Measurements from ENCODE around the gene SLC4A11. TPM values are rescaled to one million over a fixed set of nuclear protein-coding genes. Genes with fewer than 3 reads are reported as not detected.
"Not testable (repeated sequence)": the region's sequence is repeated elsewhere in the genome, so short reads cannot be mapped to it uniquely, and the experiment has no call there.

The SLC4A11 gene
- total RNA-seq, 1 donor from 2014 or later, result 2.5 TPM

DNA sequence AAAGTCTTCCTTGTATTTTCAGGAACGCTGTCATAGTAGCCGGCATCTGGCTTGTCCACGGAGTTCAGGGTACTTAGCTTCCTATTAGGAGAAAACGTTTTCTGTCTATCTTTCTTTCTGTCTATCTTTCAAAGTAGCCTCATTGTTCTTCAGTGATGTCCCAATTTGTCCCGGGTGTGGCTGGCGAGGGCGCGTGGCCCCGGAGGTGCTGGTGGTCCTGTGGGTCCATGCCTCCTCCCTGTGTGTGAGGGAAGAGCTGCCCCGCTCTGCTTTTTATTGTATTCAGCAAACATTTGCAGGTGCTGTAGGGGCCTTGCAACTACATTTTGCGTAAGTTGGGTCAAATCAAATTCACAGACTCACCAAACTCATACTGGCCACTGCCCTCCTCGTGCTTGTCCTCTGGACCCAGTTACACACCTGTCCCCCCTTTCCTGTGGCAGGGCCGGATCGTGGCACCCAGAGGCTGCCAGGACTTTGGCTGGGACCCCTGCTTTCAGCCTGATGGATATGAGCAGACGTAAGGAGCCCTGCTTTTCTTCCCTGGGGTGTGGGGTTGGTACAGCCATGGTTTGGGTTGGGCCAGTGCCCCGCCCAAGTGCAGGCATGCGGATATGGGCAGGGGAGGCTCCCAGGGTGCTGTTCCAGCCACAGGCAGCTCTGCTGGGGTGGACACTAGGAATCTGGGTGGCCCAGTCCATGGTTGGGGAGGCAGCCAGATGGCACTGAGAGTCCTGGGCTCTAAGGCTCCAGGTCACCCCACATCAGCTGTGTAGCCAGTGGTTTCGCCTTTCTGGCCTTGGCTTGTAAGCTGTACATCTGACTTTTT, 17.4 kb downstream of the SLC4A11 start:
- peaks cover 8% of the 10 kb centered on the region for H3K36me3 Mint-ChIP-seq
- H3K9me3 Mint-ChIP-seq, result no peaks in the 10 kb centered on the region
- TF ChIP-seq, protein P1, sequence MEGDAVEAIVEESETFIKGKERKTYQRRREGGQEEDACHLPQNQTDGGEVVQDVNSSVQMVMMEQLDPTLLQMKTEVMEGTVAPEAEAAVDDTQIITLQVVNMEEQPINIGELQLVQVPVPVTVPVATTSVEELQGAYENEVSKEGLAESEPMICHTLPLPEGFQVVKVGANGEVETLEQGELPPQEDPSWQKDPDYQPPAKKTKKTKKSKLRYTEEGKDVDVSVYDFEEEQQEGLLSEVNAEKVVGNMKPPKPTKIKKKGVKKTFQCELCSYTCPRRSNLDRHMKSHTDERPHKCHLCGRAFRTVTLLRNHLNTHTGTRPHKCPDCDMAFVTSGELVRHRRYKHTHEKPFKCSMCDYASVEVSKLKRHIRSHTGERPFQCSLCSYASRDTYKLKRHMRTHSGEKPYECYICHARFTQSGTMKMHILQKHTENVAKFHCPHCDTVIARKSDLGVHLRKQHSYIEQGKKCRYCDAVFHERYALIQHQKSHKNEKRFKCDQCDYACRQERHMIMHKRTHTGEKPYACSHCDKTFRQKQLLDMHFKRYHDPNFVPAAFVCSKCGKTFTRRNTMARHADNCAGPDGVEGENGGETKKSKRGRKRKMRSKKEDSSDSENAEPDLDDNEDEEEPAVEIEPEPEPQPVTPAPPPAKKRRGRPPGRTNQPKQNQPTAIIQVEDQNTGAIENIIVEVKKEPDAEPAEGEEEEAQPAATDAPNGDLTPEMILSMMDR (IDR thresholded peaks at IDR 0.05; ENCODE audit: unreplicated experiment), result no peak
- no peak overlapping the region for H3K4me3 Mint-ChIP-seq
- no peak overlapping the region for H3K27ac Mint-ChIP-seq
- no peaks in the 10 kb centered on the region for H3K27me3 Mint-ChIP-seq (ENCODE audit: low read depth)
- DNase-seq (ENCODE audit: low spot score in 2 of 2, unreplicated experiment in 2 of 2), result no peak
- H3K4me1 Mint-ChIP-seq, result peaks cover 7% of the 10 kb centered on the region

DNA sequence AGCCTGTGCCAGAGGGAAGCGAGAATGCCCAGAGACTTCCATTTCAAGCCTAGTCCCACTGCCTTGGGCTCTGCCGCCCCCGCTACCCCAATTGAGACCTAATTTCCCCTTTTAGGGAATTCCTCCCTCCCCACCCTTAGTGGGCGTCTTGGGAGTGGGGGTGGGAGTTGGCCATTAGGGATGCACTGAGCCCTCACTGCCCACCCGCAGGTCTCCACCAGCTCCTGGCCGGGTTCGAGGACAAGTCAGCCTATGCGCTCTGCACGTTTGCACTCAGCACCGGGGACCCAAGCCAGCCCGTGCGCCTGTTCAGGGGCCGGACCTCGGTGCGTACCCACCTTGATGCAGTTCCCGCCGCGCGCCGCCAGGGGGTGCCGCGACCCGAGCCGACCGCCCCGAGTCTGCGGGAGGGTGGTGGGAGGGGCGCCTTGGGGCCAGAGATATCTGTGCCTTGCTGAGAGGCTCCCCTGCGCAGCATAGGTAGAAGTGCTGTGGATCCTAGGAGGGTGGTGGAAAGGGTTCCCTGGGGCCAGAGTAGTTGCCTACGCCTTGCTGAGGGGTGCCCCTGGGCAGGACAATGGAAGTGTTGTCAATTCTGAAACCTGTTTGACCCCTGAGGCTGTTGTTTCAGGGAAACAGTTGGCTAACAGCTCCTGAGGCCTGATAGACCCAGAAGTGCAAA, 20.5 kb downstream of the SLC4A11 start:
- H3K9me3 Mint-ChIP-seq, result no peaks in the 10 kb centered on the region
- H3K27ac Mint-ChIP-seq, result no peak overlapping the region
- H3K4me1 Mint-ChIP-seq, result no peaks in the 10 kb centered on the region
- TF ChIP-seq, protein P1 (IDR thresholded peaks at IDR 0.05; ENCODE audit: unreplicated experiment), result peak; percentile 99
- no peak overlapping the region for H3K4me3 Mint-ChIP-seq
- no peaks in the 10 kb centered on the region for H3K27me3 Mint-ChIP-seq (ENCODE audit: low read depth)
- H3K36me3 Mint-ChIP-seq, result peaks cover 14% of the 10 kb centered on the region
- DNase-seq (ENCODE audit: low spot score in 2 of 2, unreplicated experiment in 2 of 2), result peak in 1 of 2 experiments; percentile 77

DNA sequence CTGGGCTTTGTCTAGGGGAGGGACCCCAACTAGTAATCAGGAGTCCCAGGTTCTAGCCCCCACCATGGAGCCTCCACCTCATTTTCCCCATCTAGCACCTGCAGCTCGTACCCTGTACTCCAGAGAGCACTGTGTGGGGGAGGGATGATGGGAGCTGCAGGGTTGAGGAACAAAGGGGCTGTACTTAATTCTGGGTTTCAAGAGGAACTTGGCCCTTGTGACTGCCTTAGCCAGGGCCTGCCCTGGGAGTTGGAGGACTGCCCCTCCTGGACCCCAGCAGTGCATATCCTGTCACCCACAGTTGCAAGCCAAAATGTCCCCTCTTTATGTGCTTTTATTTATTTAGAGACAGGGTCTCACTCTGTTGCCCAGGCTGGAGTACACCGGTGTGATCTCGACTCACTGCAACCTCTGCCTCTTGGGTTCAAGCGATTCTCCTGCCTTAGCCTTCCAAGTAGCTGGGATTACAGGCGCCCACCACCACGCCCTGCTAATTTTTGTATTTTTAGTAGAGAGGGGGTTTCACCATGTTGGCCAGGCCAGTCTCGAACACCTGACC, 23.6 kb downstream of the SLC4A11 start:
- not testable (repeated sequence) for DNase-seq (ENCODE audit: low spot score in 2 of 2, unreplicated experiment in 2 of 2); H3K4me1 Mint-ChIP-seq; H3K9me3 Mint-ChIP-seq; H3K27me3 Mint-ChIP-seq (ENCODE audit: low read depth); H3K4me3 Mint-ChIP-seq; H3K27ac Mint-ChIP-seq
- H3K36me3 Mint-ChIP-seq, result peaks cover 10% of the 10 kb centered on the region

DNA sequence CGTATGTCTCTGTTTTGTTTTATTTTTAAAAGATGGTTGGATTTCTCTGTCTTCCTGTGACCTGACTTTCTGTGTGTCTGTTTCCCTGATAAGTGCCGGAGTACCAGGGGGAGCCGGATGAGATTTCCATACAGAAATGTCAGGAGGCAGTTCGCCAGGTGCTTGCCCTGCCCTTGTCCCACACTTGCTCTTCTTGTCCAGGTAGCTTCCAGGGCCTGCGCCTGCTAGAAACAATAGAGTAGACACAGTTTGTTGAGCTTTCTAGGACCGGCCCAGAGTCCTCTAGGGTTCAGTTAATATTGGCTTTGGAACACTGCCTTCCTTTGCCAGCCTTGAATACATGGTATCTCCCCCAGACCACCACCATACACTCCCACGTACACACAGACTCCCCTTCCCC, 25.8 kb downstream of the SLC4A11 start:
- H3K9me3 Mint-ChIP-seq, result no peaks in the 10 kb centered on the region

DNA sequence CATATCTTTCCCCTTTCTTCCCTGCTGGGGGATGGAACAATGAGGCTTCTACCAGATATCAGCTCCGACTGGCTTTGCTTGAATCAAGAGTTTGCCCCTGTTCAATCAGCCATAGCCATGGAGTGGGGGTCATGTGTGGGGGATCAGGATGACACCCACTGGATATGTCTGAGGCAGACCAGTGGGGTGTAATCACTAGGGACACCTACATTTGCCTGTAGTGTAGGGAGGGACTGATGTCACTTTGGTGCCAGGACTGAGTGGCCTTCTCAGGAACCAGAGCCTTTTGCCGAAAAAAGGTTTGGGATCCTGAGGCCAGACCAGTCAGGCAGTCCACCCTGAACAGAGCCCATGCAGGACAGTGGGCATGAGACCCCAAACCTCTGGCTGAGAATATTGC, 28.6 kb downstream of the SLC4A11 start:
- Mint-ChIP-seq H3K27me3 (ENCODE audit: low read depth) (no peaks in the 10 kb centered on the region), H3K4me1 (peaks cover 17% of the 10 kb centered on the region), H3K4me3 (peak overlapping the region; percentile 95), H3K36me3 (peaks cover 10% of the 10 kb centered on the region), H3K9me3 (no peaks in the 10 kb centered on the region), H3K27ac (peak overlapping the region; percentile 91)
- TF ChIP-seq, protein P1 (IDR thresholded peaks at IDR 0.05; ENCODE audit: unreplicated experiment), result no peak
- no peak for DNase-seq (ENCODE audit: low spot score in 2 of 2, unreplicated experiment in 2 of 2)

More for the DNA sequence above, 25.8 kb downstream of the SLC4A11 start:
- Mint-ChIP-seq H3K27ac (peak overlapping the region; percentile 11), H3K36me3 (peaks cover 10% of the 10 kb centered on the region), H3K27me3 (ENCODE audit: low read depth) (no peaks in the 10 kb centered on the region), H3K4me3 (no peak overlapping the region), H3K4me1 (peaks cover 16% of the 10 kb centered on the region)
- TF ChIP-seq, protein P1 (IDR thresholded peaks at IDR 0.05; ENCODE audit: unreplicated experiment), result no peak
- DNase-seq (ENCODE audit: low spot score in 2 of 2, unreplicated experiment in 2 of 2), result no peak

DNA sequence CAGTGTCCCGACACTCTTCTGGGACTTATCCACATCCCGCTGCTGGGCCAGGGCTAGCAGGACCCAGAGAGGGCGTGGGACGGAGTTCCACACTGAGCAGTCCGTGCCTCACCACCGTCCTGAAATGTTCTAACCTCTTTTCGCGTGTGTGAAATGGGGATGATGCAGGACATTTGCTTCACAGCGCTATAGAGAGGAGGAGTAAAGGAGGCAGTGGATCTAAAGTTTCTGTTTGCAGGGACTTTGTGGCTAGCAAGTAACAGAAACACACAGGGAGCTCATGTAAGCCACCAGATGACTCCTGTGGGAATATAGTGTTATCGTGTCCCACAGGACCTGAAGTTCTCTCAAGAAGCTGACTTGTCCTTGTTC, 29.1 kb downstream of the SLC4A11 start:
- TF ChIP-seq, protein P1 (IDR thresholded peaks at IDR 0.05; ENCODE audit: unreplicated experiment), result no peak
- H3K4me3 Mint-ChIP-seq, result peak overlapping the region; percentile 95
- no peaks in the 10 kb centered on the region for H3K9me3 Mint-ChIP-seq
- peaks cover 10% of the 10 kb centered on the region for H3K36me3 Mint-ChIP-seq
- peaks cover 17% of the 10 kb centered on the region for H3K4me1 Mint-ChIP-seq
- no peaks in the 10 kb centered on the region for H3K27me3 Mint-ChIP-seq (ENCODE audit: low read depth)
- DNase-seq (ENCODE audit: low spot score in 2 of 2, unreplicated experiment in 2 of 2), result no peak
- peak overlapping the region; percentile 91 for H3K27ac Mint-ChIP-seq

Measured in mesothelial cell of epicardium (in vitro differentiated cells).